Skeletal muscle cell (primary cell): Measurements from ENCODE around the gene PLA2G12B.
"Not testable (repeated sequence)": the region's sequence is repeated elsewhere in the genome, so short reads cannot be mapped to it uniquely, and the experiment has no call there.

ENCODE experiments used
- DNase-seq: peaks from one replicate; pipeline ENCODE4 v3.0.0-alpha.2; 2010; ENCODE audit warnings: low read depth
- H3K4me3 ChIP-seq: 2 replicates; pipeline ENCODE4 v1.5.1; 2011; ENCODE audit warnings: low read depth, mild to moderate bottlenecking, control low read depth, low read length, moderate library complexity

PLA2G12B gene

GRCh38 chr10:72946963-72947362 is 7.6 kb downstream of the PLA2G12B start:
- DNase-seq = no peak

GRCh38 chr10:72943498-72944234 is 10.9 kb downstream of the PLA2G12B start:
- no peak for DNase-seq
- H3K4me3 ChIP-seq = no peak overlapping the region

More at GRCh38 chr10:72946963-72947362, 7.6 kb downstream of the PLA2G12B start:
- H3K4me3 ChIP-seq = no peak overlapping the region

GRCh38 chr10:72935361-72935760 is 19.2 kb downstream of the PLA2G12B start:
- H3K4me3 ChIP-seq = no peak overlapping the region
- DNase-seq = peak; percentile 49

- no peak overlapping the region for H3K4me3 ChIP-seq
- no peak for DNase-seq
Measured at GRCh38 chr10:72932259-72933015, 22.2 kb downstream of the PLA2G12B start.

- DNase-seq = no peak
- H3K4me3 ChIP-seq = no peak overlapping the region
Measured at GRCh38 chr10:72930276-72930675, 24.3 kb downstream of the PLA2G12B start.

- no peak for DNase-seq
- H3K4me3 ChIP-seq = no peak overlapping the region
Measured at GRCh38 chr10:72928798-72929197, 25.8 kb downstream of the PLA2G12B start.

- no peak overlapping the region for H3K4me3 ChIP-seq
- no peak for DNase-seq
Measured at GRCh38 chr10:72927485-72927884, 27.1 kb downstream of the PLA2G12B start.

GRCh38 chr10:72925951-72926465 is 28.6 kb downstream of the PLA2G12B start:
- no peak for DNase-seq
- H3K4me3 ChIP-seq = no peak overlapping the region

GRCh38 chr10:72924351-72924750 is 30.3 kb downstream of the PLA2G12B start:
- H3K4me3 ChIP-seq = no peak overlapping the region
- DNase-seq = no peak

- not testable (repeated sequence) for DNase-seq, H3K4me3 ChIP-seq
Measured at GRCh38 chr10:72921147-72921683, 33.4 kb downstream of the PLA2G12B start.

- no peak overlapping the region for H3K4me3 ChIP-seq
Measured at GRCh38 chr10:72918352-72918751, 36.3 kb downstream of the PLA2G12B start.

GRCh38 chr10:72917803-72918332 is 36.7 kb downstream of the PLA2G12B start:
- DNase-seq, H3K4me3 ChIP-seq: not testable (repeated sequence)

More at GRCh38 chr10:72918352-72918751, 36.3 kb downstream of the PLA2G12B start:
- no peak for DNase-seq

GRCh38 chr10:72917201-72917600 is 37.4 kb downstream of the PLA2G12B start:
- DNase-seq, H3K4me3 ChIP-seq: not testable (repeated sequence)

- DNase-seq = no peak
- no peak overlapping the region for H3K4me3 ChIP-seq
Measured at GRCh38 chr10:72913287-72913686, 41.3 kb downstream of the PLA2G12B start.

- DNase-seq = no peak
- no peak overlapping the region for H3K4me3 ChIP-seq
Measured at GRCh38 chr10:72912736-72913135, 41.9 kb downstream of the PLA2G12B start.

- no peak for DNase-seq
- no peak overlapping the region for H3K4me3 ChIP-seq
Measured at GRCh38 chr10:72911758-72912157, 42.8 kb downstream of the PLA2G12B start.

GRCh38 chr10:72910705-72911104 is 43.9 kb downstream of the PLA2G12B start:
- H3K4me3 ChIP-seq = no peak overlapping the region
- DNase-seq = no peak

- no peak for DNase-seq
- H3K4me3 ChIP-seq = no peak overlapping the region
Measured at GRCh38 chr10:72906446-72906845, 48.2 kb downstream of the PLA2G12B start.

GRCh38 chr10:72904806-72905205 is 49.8 kb downstream of the PLA2G12B start:
- DNase-seq = no peak
- H3K4me3 ChIP-seq = no peak overlapping the region

GRCh38 chr10:72903941-72904446 is 50.6 kb downstream of the PLA2G12B start:
- not testable (repeated sequence) for H3K4me3 ChIP-seq, DNase-seq
